Mesangial cell (primary cell): Measurements from ENCODE around the gene ILDR2. TPM values are rescaled to one million over a fixed set of nuclear protein-coding genes. Genes with fewer than 3 reads are reported as not detected.

Source experiments
- total RNA-seq: library from RNA; depleted of rRNA; stranded (reverse); fragments of >200 nt; gene quantifications from 2 replicates; pipeline ENCODE4 v1.2.3, GENCODE V29; 2015

The ILDR2 gene
- total RNA-seq: 1.3 and 4.4 TPM in 2 replicates

DNA sequence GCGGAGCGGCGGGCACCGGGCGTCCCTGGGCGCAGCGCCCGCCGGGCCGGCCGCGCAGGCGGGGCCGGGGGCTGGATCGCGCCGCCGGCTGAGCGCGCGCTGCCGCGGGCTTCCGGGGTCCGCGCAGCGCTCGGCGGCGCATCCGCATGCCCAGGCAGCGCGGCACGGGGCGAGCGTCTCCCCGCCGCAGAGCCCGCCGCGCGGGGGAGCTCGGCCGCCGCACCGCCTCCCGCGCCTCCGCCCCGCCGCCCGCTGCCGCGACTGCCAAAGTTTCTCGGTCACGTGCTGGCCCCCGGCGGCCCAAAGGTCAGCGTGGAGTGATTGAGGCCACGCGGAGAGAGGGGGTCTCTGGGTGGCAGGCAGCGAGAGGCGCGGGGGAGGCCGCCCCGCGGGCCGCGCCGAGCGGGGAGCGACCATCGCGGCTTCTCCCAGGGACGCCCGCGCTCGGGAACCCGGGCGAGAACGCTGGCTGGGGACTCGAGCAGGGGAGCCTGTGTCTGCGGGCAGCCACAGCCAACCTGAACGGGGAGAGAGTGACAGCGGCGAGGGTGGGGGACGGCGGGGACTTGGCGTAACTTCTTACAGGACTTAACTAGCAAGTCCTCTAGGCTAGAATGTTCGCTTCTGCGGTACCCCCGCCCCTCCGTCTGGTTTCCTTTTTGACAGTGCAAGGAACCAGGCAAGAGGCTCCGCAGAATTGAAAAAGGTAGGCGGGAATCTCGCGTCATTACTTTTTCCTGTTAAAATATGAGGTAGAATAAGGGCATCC, at the start of gene ILDR2:
Gene ILDR2, minus strand, starts transcription at position 180 of the 769 bp plus-strand sequence. CDS start 272 bp downstream, outside the sequence.

GRCh38 chr1:166988974-166989515, 13.7 kb upstream of the ILDR2 start, which contains the start of gene MAEL:
MAEL (plus strand) TSS chr1:166989280; CDS start chr1:166989353, 73 bp downstream.

DNA sequence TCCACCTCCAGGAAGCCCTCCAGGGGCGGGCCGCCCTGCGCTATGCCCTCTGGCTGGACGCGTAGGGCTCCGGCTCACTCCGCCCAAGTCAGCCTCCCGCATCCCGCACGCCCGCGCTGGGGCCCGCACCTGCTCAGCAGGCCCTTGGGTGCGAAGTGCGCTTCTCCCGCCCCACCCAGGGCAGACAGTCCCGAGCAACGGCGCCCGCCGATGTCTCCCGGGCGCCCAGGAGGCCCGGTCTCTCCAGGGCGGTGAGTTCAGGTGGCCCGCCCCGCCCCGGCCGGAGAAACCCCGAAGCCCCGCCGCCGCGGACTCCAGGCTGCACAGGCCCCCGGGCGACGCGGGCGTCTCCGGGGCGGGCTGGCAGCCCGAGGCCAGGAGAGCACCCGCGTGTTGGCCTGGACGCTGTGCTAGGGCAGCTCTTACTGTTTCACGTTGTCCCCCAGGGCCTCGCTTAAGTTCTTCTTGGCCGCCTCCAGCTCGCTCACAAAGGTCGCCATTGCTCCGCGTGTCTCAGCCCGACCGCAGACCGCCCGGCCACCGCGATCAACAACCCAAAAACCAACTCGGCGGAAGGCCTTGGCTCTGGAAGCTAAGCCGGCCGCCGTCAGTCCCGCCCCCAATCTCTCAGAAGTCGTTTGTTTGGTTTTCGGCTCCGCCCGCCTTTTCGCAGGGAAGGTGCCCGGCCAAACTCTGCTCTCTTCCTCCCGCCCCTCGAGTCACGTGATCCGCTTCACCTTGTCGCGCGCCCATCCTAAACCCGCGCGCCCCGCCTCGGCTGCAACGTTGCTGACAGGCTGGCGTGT, 99.4 kb downstream of the ILDR2 start, which contains the start of gene TADA1:
Gene TADA1, minus strand, starts transcription at position 531 of the 806 bp plus-strand sequence. Its CDS starts 31 bp downstream, at position 500.

Other genes starting within 250 kb of the ILDR2 start
- gene POGK, start 136.1 kb downstream of the ILDR2 start, total RNA-seq: 21.3 and 22.2 TPM in 2 replicates
- 9.6 and 10.1 TPM in 2 replicates for gene TADA1, start 99.3 kb downstream of the ILDR2 start, total RNA-seq
- gene MAEL, start 13.7 kb upstream of the ILDR2 start, total RNA-seq: 0.13 and 0.49 TPM in 2 replicates
- gene GPA33, start 114.8 kb upstream of the ILDR2 start, total RNA-seq: 0.13 TPM in 1 of 2 replicates, not detected in the other
- not detected in 2 replicates for gene STYXL2, start 118.5 kb upstream of the ILDR2 start, total RNA-seq
- gene POU2F1, start 245.3 kb upstream of the ILDR2 start, total RNA-seq: 5.1 and 7.4 TPM in 2 replicates